Kidney capillary endothelial cell (primary cell): ENCODE measurements around the gene JAKMIP2.
"Not testable (repeated sequence)": the region's sequence is repeated elsewhere in the genome, so short reads cannot be mapped to it uniquely, and the experiment has no call there.

ENCODE experiments used
- DNase-seq: peaks from one replicate; pipeline ENCODE4 v3.0.0-alpha.2; 2018; ENCODE audit warnings: low spot score

Gene JAKMIP2

GRCh38 chr5:147782110-147783028 lies at the start of gene JAKMIP2:
Gene JAKMIP2 (minus strand): TSS chr5:147782728. CDS start chr5:147671806, 110,922 bp downstream.
- no peak for DNase-seq

DNA sequence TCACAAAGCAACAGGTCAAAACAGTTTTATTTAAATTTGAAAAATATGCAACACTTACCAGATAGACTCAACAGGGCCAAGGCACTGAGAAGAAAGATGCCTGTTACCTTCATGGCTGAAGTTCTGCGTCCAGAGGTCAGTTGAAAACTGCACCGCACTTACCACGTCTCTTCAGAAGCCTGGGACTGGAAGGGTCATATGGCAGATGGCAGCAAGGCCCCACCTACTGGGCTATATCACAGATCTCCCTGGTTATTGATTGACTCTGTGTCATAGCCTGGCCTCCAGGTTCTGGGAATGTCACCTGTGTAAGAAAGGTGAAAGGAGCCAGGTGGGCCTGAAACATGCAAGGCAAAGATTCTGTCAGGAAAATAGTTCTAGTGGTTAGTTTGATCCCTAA lies 48.9 kb upstream of the JAKMIP2 start, which contains the start of gene SPINK1:
SPINK1 (minus strand) TSS at position 207 of the 400 bp plus-strand sequence; CDS start at position 113, 94 bp downstream.
- no peak for DNase-seq

- DNase-seq: no peak
Measured at GRCh38 chr5:147830035-147830434, 47.5 kb upstream of the JAKMIP2 start.

GRCh38 chr5:147827017-147827416 lies 44.5 kb upstream of the JAKMIP2 start:
- not testable (repeated sequence) for DNase-seq

GRCh38 chr5:147826361-147826760 lies 43.8 kb upstream of the JAKMIP2 start:
- DNase-seq: no peak

- DNase-seq: peak; percentile 57
Measured at GRCh38 chr5:147822686-147823491, 40.4 kb upstream of the JAKMIP2 start.

- DNase-seq: not testable (repeated sequence)
Measured at GRCh38 chr5:147822222-147822621, 39.7 kb upstream of the JAKMIP2 start.

DNA sequence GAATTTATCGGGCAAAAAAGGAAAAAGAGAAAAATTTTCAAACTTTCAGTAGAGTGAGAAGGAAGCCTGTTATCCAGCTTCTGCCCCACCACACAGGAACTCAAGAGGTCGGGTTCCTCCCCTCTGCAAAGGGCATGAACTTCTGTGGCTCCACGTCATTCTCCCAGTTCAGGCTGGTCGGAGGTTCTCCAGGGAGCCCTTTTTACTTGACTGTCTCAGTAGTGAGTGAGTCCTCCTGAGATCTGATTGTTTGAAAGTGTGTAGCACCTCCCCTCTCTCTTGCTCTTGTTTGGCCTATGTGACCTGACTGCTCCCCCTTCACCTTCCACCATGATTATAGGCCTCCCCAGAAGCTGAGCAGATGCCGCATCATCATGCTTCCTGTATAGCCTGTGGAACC lies 39.2 kb upstream of the JAKMIP2 start:
- DNase-seq: no peak

DNA sequence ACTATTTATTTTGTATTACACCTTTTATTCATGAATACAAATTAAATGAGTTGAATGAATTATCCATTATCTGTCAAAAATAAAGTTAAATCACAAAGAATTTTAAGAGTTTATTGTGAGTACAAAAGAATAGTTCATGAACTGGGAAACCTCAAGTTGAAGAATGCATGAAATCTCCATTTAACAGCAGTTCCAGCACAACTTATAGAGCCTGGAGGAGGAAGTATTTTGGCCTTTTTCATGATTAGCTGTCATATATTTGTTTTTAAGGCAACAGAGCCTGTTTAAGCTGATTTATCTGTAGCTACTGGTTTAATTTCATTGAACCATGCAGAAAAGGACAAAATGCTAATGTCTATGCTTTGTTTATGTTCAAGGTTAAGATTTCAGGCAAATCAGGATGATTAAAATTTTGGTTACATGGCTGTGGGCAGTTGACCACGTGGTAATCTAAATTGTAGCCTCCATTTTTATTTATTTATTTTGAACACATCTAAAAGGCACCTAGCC lies 36.8 kb upstream of the JAKMIP2 start:
- DNase-seq: no peak

DNA sequence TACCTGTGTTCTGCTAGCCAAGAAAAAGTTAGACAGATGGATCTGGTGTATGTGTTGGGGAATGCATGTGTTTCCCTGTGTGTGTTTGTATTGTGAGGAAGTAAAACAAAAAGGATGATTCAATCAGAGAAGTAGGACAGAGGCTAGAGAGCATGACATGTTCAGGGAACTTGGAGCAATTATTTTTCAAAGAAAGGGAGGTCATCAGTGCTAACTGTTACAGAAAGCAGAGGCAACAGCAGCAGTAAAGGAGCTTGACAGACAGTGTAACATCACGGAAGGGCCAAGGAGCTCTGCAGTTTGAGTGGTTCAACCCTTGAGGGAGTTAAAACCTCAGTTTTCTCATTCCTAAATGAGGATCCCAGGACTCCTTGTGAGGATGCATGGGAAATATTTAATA lies 35.8 kb upstream of the JAKMIP2 start:
- DNase-seq: no peak

DNA sequence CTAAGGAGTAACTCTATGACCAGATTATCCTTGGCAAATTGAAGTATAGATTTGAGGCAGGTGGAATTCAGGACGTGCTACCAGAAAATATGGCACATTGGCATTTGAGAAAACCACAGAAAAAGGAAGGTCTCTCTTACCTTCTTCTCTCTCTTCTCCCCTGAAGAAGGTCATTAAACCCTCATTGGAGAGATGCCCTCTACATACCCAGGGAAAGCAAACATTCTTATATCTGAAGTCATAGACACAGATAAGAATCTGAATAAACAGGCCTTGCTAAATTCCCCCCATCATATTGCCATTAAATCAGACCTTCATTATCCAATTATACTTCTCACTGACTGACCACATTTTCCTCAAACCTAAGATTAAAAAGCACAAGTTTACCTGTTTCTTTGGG lies 31.2 kb upstream of the JAKMIP2 start:
- DNase-seq: no peak

GRCh38 chr5:147809830-147810666 lies 27.5 kb upstream of the JAKMIP2 start:
- no peak for DNase-seq

DNA sequence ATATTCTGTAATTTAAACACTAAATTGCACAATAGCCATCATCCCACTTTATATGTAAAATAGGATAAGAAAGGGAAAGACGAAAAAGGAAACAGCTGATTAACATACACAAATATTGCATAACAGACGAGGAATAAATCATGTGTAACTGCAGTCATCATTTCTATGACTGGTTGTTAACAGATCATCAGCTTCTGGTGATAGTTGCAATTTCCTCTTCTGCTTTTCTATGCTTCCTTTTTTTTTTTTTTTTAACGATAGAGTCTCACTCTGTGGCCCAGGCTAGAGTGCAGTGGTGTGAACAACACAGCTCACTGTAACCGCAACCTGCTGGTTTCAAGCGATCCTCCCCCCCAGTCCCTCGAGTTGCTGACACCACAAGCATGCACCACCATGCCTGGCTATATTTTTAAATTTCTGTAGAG lies 22.5 kb upstream of the JAKMIP2 start:
- DNase-seq: no peak

DNA sequence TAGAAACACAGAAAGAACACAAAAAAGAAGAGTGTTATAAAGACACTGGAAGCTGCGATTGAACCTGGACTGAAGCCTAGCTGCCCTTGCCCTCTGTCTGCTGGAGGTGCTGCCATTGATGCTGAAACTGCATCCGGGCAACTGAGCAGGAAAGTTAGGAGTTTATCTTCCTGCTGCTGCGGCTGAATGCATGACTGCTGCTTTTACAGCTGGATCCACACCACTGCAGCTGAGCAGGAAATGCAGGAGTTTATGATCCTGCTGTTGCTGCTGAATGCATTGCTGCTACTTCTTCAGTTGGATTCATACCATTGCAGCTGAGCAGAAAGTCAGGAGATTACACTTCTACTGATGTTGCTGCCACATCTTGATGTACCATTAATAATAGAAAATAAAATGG lies 21.8 kb upstream of the JAKMIP2 start:
- DNase-seq: no peak

DNA sequence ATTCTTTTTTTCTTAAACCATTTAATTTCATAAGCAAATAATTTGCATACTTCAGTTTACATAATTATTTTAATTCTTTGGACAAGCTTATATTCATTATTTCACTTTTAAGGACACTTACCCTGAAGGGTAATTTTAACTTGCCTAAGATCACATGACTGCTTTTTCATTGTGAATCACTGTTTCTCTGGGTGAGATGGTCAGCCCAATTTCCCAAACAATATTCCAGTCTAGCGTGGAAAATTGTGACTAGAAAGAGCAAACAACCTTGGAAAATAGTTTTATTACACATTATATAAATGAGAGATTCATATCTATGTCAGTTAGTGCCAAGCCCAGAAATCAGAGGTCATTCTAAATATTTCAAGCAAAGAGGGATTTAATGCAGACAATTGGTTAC lies 21.4 kb upstream of the JAKMIP2 start:
- no peak for DNase-seq

DNA sequence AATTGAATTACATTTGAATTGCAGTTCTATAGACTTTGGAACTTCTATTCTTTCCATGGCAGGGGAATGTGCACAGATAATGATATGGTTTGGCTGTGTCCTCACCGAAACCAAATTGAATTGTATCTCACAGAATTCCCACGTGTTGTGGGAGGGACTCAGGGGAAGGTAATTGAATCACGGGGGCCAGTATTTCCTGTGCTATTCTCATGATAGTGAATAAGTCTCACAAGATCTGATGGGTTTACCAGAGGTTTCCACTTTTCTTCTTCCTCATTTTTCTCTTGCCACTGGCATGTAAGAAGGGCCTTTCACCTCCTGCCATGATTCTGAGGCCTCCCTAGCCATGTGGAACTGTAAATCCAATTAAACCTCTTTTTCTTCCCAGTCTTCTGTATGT lies 20.6 kb upstream of the JAKMIP2 start:
- DNase-seq: not testable (repeated sequence)

GRCh38 chr5:147801461-147801860 lies 18.9 kb upstream of the JAKMIP2 start:
- DNase-seq: no peak

DNA sequence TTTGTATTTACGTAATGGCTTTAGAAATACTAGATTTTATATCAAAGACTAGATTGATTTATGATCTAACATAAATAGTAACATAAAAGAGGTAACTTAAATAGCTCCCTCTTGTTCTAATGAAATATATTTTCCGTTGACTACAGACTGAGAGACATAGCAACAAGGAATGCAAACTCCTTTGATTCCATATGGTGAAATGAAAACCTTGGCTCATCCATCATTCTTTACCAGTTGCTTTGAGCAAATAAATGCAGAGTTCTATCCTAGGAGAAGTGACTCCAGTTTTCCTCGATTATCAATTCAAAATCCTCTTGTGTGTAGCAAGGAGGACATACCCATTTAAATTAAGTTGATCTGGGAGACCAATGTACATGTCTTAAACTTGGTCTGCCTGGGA lies 18.0 kb upstream of the JAKMIP2 start:
- DNase-seq: no peak

DNA sequence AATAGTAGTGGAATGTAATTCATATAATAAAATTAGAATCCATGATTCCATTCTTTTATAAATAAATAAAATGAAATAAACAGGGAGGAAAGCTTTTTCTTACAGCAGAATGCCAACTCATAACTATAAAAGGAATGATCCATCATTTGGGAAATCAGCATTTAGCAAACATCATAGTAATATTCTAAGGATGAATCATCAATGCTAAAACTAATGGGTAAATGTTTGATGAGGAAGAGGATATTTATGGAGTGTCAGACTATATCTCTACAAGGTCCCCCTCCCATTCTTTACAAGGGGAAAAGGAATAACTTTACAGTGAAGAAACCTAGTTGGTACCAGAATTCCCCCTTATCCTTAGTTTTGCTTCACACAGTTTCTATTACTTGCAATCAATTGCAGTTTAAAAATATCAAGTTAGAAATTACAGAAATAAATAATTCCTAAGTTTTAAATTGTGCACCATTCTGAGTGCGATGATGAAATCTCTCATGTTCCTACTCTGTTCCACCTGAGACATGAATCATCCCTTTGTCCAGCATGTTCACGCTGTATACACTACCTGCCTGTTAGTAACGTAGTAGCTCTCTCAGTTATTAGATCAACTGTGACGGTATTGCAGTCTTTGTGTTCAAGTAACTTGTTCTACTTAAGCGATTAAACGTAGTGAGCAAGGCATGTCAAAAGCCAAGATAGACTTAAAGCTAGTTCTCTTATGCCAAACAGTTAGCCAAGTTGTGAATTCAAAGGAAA lies 14.2 kb upstream of the JAKMIP2 start:
- no peak for DNase-seq

DNA sequence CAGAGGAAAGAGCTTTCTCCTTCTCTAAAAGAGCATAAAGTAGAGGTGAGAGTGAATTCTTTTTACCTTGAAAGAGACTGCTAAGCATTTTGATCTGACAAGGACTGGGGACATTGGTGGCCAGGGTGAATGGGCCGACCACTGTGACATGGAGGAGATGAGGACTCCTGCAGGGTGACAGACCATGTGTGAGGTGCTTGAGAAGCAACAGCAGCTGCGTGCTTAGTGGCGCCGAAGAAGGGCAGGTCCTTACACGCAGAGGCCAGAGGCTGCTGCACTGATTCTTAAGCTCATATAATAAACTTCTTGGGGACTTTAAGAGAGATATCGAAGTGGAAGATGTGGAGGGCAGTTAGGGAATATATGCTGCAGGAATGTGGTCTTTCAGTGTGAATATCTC lies 8.7 kb upstream of the JAKMIP2 start:
- DNase-seq: no peak

DNA sequence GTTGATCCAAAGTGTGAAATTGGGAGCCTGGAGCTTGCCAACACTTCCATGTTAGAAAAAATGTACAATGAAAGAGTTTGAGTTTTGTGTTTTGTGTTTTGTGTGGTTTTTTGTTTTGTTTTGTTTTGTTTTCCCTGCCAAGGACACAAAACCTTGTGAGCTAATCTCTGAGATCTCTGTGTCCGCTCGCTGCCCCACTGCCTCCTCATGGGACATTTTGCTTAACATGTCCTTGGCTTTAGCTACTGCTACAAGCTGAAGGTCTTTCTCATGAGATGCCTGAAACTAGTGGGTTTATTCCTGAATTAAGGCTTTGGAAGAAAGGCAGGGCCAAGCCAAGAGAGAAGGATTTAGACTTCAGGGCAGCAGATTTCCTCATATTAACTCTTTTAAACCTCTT lies 7.3 kb upstream of the JAKMIP2 start:
- no peak for DNase-seq
